Keratinocyte (primary cell): ENCODE measurements around the gene RPL32. TPM values are rescaled to one million over a fixed set of nuclear protein-coding genes. Genes with fewer than 3 reads are reported as not detected.

Source experiments
- DNase-seq: peaks from one replicate; pipeline ENCODE4 v3.0.0-alpha.2; 2011; ENCODE audit warnings: low read depth, missing footprints, low spot score
- FAIRE-seq: peaks from 2 replicates; lab custom pipeline; 2011; peaks lifted over from hg19 to GRCh38; lab: Jason Lieb, UNC
- H2AFZ ChIP-seq: 2 replicates; pipeline ENCODE4 v1.6.0; 2012; ENCODE audit warnings: low read length, control low read depth, inconsistent platforms; ENCODE audit not compliant: control insufficient read depth
- H3K27ac ChIP-seq: 2 replicates; pipeline ENCODE4 v1.5.1; 2011; ENCODE audit warnings: low read length; ENCODE audit not compliant: control insufficient read depth, insufficient read depth
- H3K27me3 ChIP-seq: 3 replicates; pipeline ENCODE4 v1.6.0; 2011; ENCODE audit warnings: low read length; ENCODE audit not compliant: control insufficient read depth, insufficient read depth; ENCODE audit errors: extremely low read depth
- H3K36me3 ChIP-seq, 2 experiments: 2 replicates in 1 of 2; 3 replicates in 1 of 2; pipeline ENCODE4 v1.5.1; 2011; ENCODE audit warnings: low read length in 2 of 2, mild to moderate bottlenecking in 1 of 2; ENCODE audit not compliant: control insufficient read depth in 2 of 2, insufficient read depth in 2 of 2; ENCODE audit errors: extremely low read depth in 1 of 2
- H3K4me1 ChIP-seq: 3 replicates; pipeline ENCODE4 v1.5.1; 2011; ENCODE audit warnings: low read length; ENCODE audit not compliant: control insufficient read depth, insufficient read depth; ENCODE audit errors: extremely low read depth
- H3K4me2 ChIP-seq: 3 replicates; pipeline ENCODE4 v1.6.0; 2011; ENCODE audit warnings: low read depth, low read length; ENCODE audit not compliant: control insufficient read depth, insufficient read depth; ENCODE audit errors: extremely low read depth
- H3K4me3 ChIP-seq, 3 experiments: fragments of 200-600 bp in 1 of 3; sonication (generic) in 1 of 3; 2 replicates in 2 of 3; 3 replicates in 1 of 3; pipeline ENCODE4 v1.5.1; 2011 to 2016; ENCODE audit warnings: low read length in 3 of 3, mild to moderate bottlenecking in 3 of 3, control low read depth in 2 of 3, inconsistent platforms in 1 of 3, low read depth in 1 of 3, mixed read lengths in 1 of 3, mixed run types in 1 of 3, moderate library complexity in 1 of 3; ENCODE audit not compliant: control insufficient read depth in 2 of 3, insufficient read depth in 2 of 3; ENCODE audit errors: extremely low read depth in 1 of 3
- H3K79me2 ChIP-seq: 2 replicates; pipeline ENCODE4 v1.6.0; 2012; ENCODE audit warnings: low read length; ENCODE audit not compliant: control insufficient read depth, insufficient read depth
- H3K9ac ChIP-seq: 3 replicates; pipeline ENCODE4 v1.6.0; 2011; ENCODE audit warnings: low read length; ENCODE audit not compliant: control insufficient read depth, insufficient read depth; ENCODE audit errors: extremely low read depth
- H3K9me1 ChIP-seq: 3 replicates; pipeline ENCODE4 v1.6.0; 2011; ENCODE audit warnings: low read length; ENCODE audit not compliant: control insufficient read depth, insufficient read depth; ENCODE audit errors: extremely low read depth
- H3K9me3 ChIP-seq: 2 replicates; pipeline ENCODE4 v1.5.1; 2012; ENCODE audit warnings: low read depth, low read length; ENCODE audit not compliant: control insufficient read depth
- H4K20me1 ChIP-seq: 3 replicates; pipeline ENCODE4 v1.6.0; 2011; ENCODE audit warnings: low read length; ENCODE audit not compliant: control insufficient read depth, insufficient read depth; ENCODE audit errors: extremely low read depth
- CTCF ChIP-seq, 3 experiments: IDR thresholded peaks in 1 of 3; conservative IDR thresholded peaks in 1 of 3; optimal IDR thresholded peaks in 1 of 3; 2 replicates in 2 of 3; 3 replicates in 1 of 3; pipeline versions ENCODE3 to v1.5.1; 2011; ENCODE audit warnings: low read length in 3 of 3, mild to moderate bottlenecking in 3 of 3, moderate library complexity in 2 of 3, control low read depth in 1 of 3, inconsistent platforms in 1 of 3; ENCODE audit not compliant: insufficient read depth in 2 of 3; ENCODE audit errors: extremely low read depth in 1 of 3
- EZH2 ChIP-seq: IDR thresholded peaks from one replicate; pipeline ENCODE4 v1.6.1; 2012; ENCODE audit warnings: inconsistent platforms, mild to moderate bottlenecking, low read length, moderate library complexity
- dilution Hi-C: fragments of 300-500 bp; cut with MboI; formaldehyde crosslinking; loops from one replicate; pipeline ENCODE4 v1.7.0; 2020; ENCODE audit warnings: low sequenced_read_pairs; ENCODE audit not compliant: extremely low pct_ligation_motif_present
- polyA plus RNA-seq, 5 experiments: library from polyadenylated mRNA; depleted of rRNA in 3 of 5; stranded (reverse) in 3 of 5; stranded (forward) in 1 of 5; unstranded in 1 of 5; fragments of >200 nt; gene quantifications; 1 replicate in 1 of 5; 2 replicates in 3 of 5; 3 replicates in 1 of 5; pipeline versions ENCODE4 v1.2.1 to v1.2.3, GENCODE V29; 2011 to 2012; ENCODE audit warnings: missing spikeins in 2 of 5, low read depth in 1 of 5, low replicate concordance in 1 of 5

The RPL32 gene
- polyA plus RNA-seq, 1 donor (not counting 4 experiments of a cell fraction or from before 2014, with no cell fraction given) = 2,534 TPM

GRCh38 chr3:12877040-12877439, 35.7 kb upstream of the RPL32 start:
- H3K27me3 ChIP-seq = peaks cover 27% of the 10 kb centered on the region
- no peaks in the 10 kb centered on the region for H3K9me3 ChIP-seq
- no peaks in the 10 kb centered on the region for H3K36me3 ChIP-seq
- no peaks in the 10 kb centered on the region for H3K9me1 ChIP-seq
- H3K27ac ChIP-seq = no peak overlapping the region
- H3K79me2 ChIP-seq = no peaks in the 10 kb centered on the region
- dilution Hi-C loops = no loop called here
- H3K4me3 ChIP-seq = no peak overlapping the region
- H3K4me2 ChIP-seq = no peak overlapping the region
- no peaks in the 10 kb centered on the region for H3K4me1 ChIP-seq
- FAIRE-seq (no peak), DNase-seq (no peak)
- H4K20me1 ChIP-seq = no peaks in the 10 kb centered on the region
- no peak overlapping the region for H3K9ac ChIP-seq
- no peak for TF ChIP-seq CTCF (optimal IDR thresholded peaks at IDR 0.05 in 1 of 3, IDR thresholded peaks at IDR 0.05 in 1 of 3, conservative IDR thresholded peaks at IDR 0.05 in 1 of 3; ENCODE audit: extremely low read depth in 1 of 3, insufficient read depth in 2 of 3, low read length in 3 of 3)
- no peak for TF ChIP-seq EZH2
- no peak overlapping the region for H2AFZ ChIP-seq

- H2AFZ ChIP-seq = no peak overlapping the region
- no peaks in the 10 kb centered on the region for H3K9me1 ChIP-seq
- H3K4me3 ChIP-seq = no peak overlapping the region
- no peak overlapping the region for H3K9ac ChIP-seq
- no peaks in the 10 kb centered on the region for H3K79me2 ChIP-seq
- no peak overlapping the region for H3K27ac ChIP-seq
- DNase-seq (no peak), FAIRE-seq (no peak)
- H3K36me3 ChIP-seq = no peaks in the 10 kb centered on the region
- H3K27me3 ChIP-seq = peaks cover 35% of the 10 kb centered on the region
- H3K4me2 ChIP-seq = no peak overlapping the region
- H3K4me1 ChIP-seq = no peaks in the 10 kb centered on the region
- TF ChIP-seq EZH2 (no peak), CTCF (optimal IDR thresholded peaks at IDR 0.05 in 1 of 3, IDR thresholded peaks at IDR 0.05 in 1 of 3, conservative IDR thresholded peaks at IDR 0.05 in 1 of 3; ENCODE audit: extremely low read depth in 1 of 3, insufficient read depth in 2 of 3, low read length in 3 of 3) (peak in 2 of 3 experiments; percentile 7 to 43)
- no peaks in the 10 kb centered on the region for H3K9me3 ChIP-seq
- no peaks in the 10 kb centered on the region for H4K20me1 ChIP-seq
- dilution Hi-C loops = no loop called here
Measured at GRCh38 chr3:12875857-12876836, 34.8 kb upstream of the RPL32 start.
